Mammary epithelial cell (primary cell): ENCODE measurements around the gene MIB1.
A peak's percentile ranks its signal among the peaks of the same experiment; 100 is the strongest.

Source experiments
- EZH2 ChIP-seq: IDR thresholded peaks from 2 replicates; pipeline ENCODE4 v1.6.1; 2012; ENCODE audit warnings: low read length, inconsistent platforms, borderline replicate concordance
- TF ChIP-seq, protein P1 (sequence below), 2 donors: IDR thresholded peaks in 1 of 2; conservative IDR thresholded peaks in 1 of 2; 2 replicates each; pipeline ENCODE4 v1.5.1; 2011 to 2012; ENCODE audit warnings: inconsistent platforms in 2 of 2, low read length in 2 of 2, mild to moderate bottlenecking in 2 of 2, control low read depth in 1 of 2, low read depth in 1 of 2; ENCODE audit not compliant: insufficient read depth in 1 of 2; ENCODE audit errors: extremely low read depth in 1 of 2

- TF ChIP-seq, protein P1, sequence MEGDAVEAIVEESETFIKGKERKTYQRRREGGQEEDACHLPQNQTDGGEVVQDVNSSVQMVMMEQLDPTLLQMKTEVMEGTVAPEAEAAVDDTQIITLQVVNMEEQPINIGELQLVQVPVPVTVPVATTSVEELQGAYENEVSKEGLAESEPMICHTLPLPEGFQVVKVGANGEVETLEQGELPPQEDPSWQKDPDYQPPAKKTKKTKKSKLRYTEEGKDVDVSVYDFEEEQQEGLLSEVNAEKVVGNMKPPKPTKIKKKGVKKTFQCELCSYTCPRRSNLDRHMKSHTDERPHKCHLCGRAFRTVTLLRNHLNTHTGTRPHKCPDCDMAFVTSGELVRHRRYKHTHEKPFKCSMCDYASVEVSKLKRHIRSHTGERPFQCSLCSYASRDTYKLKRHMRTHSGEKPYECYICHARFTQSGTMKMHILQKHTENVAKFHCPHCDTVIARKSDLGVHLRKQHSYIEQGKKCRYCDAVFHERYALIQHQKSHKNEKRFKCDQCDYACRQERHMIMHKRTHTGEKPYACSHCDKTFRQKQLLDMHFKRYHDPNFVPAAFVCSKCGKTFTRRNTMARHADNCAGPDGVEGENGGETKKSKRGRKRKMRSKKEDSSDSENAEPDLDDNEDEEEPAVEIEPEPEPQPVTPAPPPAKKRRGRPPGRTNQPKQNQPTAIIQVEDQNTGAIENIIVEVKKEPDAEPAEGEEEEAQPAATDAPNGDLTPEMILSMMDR (conservative IDR thresholded peaks at IDR 0.05 in 1 of 2, IDR thresholded peaks at IDR 0.05 in 1 of 2; ENCODE audit: extremely low read depth in 1 of 2, insufficient read depth in 1 of 2, low read depth in 1 of 2, low read length in 2 of 2) = peak; percentile 86 to 90
- TF ChIP-seq EZH2 = no peak
These were observed 157.2 kb downstream of the MIB1 start for GRCh38 chr18:21897811-21898210.
